Activated CD8-positive, alpha-beta T cell treated with anti-CD3 and anti-CD28 coated beads for 36 hours (primary cell): Measurements from ENCODE around the gene INTS11. TPM values are rescaled to one million over a fixed set of nuclear protein-coding genes. Genes with fewer than 3 reads are reported as not detected.

Experiments
- ATAC-seq: fragments of 200-7000 bp; cut with Tn5 transposase; one replicate; pipeline ENCODE4 v1.10.0; 2021; ENCODE audit warnings: mild to moderate bottlenecking, moderate library complexity
- CTCF ChIA-PET: fragments of 350-600 bp; sonication (Branson Sonifier 250); formaldehyde crosslinking; loops from one replicate; lab custom pipeline; 2021; ENCODE audit warnings: antibody characterized with exemption; lab: Charles Lee
- POLR2A ChIA-PET: fragments of 350-600 bp; sonication (Branson Sonifier 250); formaldehyde crosslinking; loops from one replicate; lab custom pipeline; 2021; ENCODE audit warnings: antibody characterized with exemption; lab: Charles Lee
- DNase-seq: peaks from one replicate; pipeline ENCODE4 v3.0.0-alpha.2; 2020
- H3K27ac Mint-ChIP-seq: one replicate; pipeline ENCODE4 v1.8.0; 2021; ENCODE audit warnings: mild to moderate bottlenecking, mixed read lengths
- H3K27me3 Mint-ChIP-seq: one replicate; pipeline ENCODE4 v1.8.0; 2021; ENCODE audit warnings: mixed read lengths
- H3K36me3 Mint-ChIP-seq: one replicate; pipeline ENCODE4 v1.8.0; 2021; ENCODE audit warnings: low read depth, mixed read lengths
- H3K4me1 Mint-ChIP-seq: one replicate; pipeline ENCODE4 v1.8.0; 2021; ENCODE audit warnings: low read depth, mixed read lengths
- H3K4me3 Mint-ChIP-seq: one replicate; pipeline ENCODE4 v1.8.0; 2021; ENCODE audit warnings: mild to moderate bottlenecking, moderate library complexity, mixed read lengths
- H3K9me3 Mint-ChIP-seq: one replicate; pipeline ENCODE4 v1.8.0; 2021; ENCODE audit warnings: mixed read lengths
- CTCF ChIP-seq: fragments of 200-600 bp; IDR thresholded peaks from one replicate; pipeline ENCODE4 v1.8.0; 2022; ENCODE audit warnings: antibody characterized with exemption, mild to moderate bottlenecking
- intact Hi-C: fragments of 100-400 bp; cut with micrococcal nuclease; formaldehyde crosslinking; loops from one replicate; pipeline ENCODE4 v1.10.0; 2022
- total RNA-seq, 2 experiments: library from RNA; stranded (reverse); gene quantifications; one replicate each; pipeline ENCODE4 v1.2.3, GENCODE V29; 2021

Gene INTS11
- total RNA-seq, 2 experiments from 2014 or later = 110 to 122 TPM

- Mint-ChIP-seq H3K27me3 (no peaks in the 10 kb centered on the region), H3K4me3 (no peak overlapping the region), H3K4me1 (peaks cover 2% of the 10 kb centered on the region), H3K9me3 (no peaks in the 10 kb centered on the region), H3K36me3 (no peaks in the 10 kb centered on the region), H3K27ac (no peak overlapping the region)
- intact Hi-C loops = no loop called here
- ChIA-PET CTCF (no interaction called here), POLR2A (no interaction called here)
- DNase-seq (peak; percentile 41), ATAC-seq (peak; percentile 41)
- no peak for TF ChIP-seq CTCF
These were observed 40.6 kb downstream of the INTS11 start for GRCh38 chr1:1283821-1284220.

DNA sequence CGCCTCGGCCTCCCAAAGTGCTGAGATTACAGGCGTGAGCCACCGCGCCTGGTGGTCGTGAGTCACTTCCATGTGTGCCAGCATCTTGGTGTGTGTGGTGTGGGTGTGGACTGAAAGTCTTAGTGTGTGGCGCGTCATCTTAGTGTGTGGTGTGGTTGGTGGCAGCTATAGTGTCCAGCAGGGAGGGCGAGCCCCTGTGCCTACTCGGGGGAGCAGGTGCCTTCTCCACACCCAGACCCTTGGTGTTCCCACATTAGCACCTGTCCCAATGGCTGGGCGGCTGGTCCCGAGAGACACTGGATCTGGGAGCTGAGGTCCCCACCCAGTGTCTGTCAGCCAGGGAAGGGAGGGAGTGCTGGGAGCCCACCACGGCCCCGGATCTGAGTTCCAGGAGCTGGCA, 41.5 kb downstream of the INTS11 start:
- Mint-ChIP-seq H3K4me1 (peaks cover 2% of the 10 kb centered on the region), H3K27ac (no peak overlapping the region), H3K27me3 (no peaks in the 10 kb centered on the region), H3K4me3 (no peak overlapping the region), H3K9me3 (no peaks in the 10 kb centered on the region), H3K36me3 (no peaks in the 10 kb centered on the region)
- ChIA-PET POLR2A (no interaction called here), CTCF (no interaction called here)
- intact Hi-C loops = no loop called here
- ATAC-seq = peak; percentile 45
- DNase-seq = peak; percentile 55
- TF ChIP-seq CTCF = no peak

GRCh38 chr1:1281533-1282321, 42.7 kb downstream of the INTS11 start:
- POLR2A ChIA-PET = interaction anchor here (1.4 kb wide), 1 partner anchor 24 kb away, joined by 4 read pairs; no protein-coding TSS in a partner anchor
- no peak for TF ChIP-seq CTCF
- Mint-ChIP-seq H3K4me3 (no peak overlapping the region), H3K9me3 (no peaks in the 10 kb centered on the region), H3K4me1 (peaks cover 2% of the 10 kb centered on the region), H3K27me3 (no peaks in the 10 kb centered on the region), H3K27ac (no peak overlapping the region), H3K36me3 (no peaks in the 10 kb centered on the region)
- intact Hi-C loops = no loop called here
- ATAC-seq (peak; percentile 52), DNase-seq (peak; percentile 40)
- CTCF ChIA-PET = no interaction called here

DNA sequence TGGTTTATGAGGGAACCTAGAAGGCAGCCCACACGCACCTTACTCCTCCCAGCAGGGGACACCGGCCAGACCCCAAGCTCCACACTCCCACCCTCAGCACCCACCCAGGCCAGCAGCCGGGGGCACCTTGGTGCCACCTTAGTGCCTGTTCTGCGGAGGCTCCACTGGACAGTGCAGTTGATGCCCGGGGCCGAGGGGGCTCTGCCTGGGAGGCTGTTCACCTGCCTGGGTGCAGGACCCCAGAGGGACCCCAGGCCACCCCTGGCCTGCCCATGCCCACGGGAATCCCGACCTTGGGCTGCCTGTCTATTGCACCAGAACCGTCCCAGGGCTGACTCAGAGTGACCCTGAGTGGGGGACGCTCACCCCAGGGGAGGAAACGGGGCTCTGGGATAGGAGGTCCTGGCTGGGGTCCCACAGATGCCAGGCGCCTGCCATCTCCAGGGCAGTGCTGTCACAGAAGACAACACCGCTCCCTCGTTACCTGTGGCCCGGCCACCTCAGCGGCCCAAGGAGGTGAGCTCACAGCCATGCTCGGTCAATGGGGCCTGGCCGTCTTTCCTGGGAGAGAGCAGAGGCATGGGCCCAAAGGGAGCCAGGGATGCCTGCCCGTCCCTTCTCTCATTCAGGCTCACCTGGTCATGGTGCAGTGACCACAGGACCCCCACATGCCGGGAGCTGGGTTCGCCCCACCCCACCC, 43.5 kb downstream of the INTS11 start:
- no peaks in the 10 kb centered on the region for H3K36me3 Mint-ChIP-seq
- DNase-seq = no peak
- no peak for ATAC-seq
- H3K27me3 Mint-ChIP-seq = no peaks in the 10 kb centered on the region
- ChIA-PET POLR2A (interaction anchor here (1.4 kb wide), 1 partner anchor 23 kb away, joined by 4 read pairs; no protein-coding TSS in a partner anchor), CTCF (no interaction called here)
- peaks cover 2% of the 10 kb centered on the region for H3K4me1 Mint-ChIP-seq
- H3K9me3 Mint-ChIP-seq = no peaks in the 10 kb centered on the region
- H3K4me3 Mint-ChIP-seq = no peak overlapping the region
- no peak overlapping the region for H3K27ac Mint-ChIP-seq
- intact Hi-C loops = no loop called here
- TF ChIP-seq CTCF = no peak

DNA sequence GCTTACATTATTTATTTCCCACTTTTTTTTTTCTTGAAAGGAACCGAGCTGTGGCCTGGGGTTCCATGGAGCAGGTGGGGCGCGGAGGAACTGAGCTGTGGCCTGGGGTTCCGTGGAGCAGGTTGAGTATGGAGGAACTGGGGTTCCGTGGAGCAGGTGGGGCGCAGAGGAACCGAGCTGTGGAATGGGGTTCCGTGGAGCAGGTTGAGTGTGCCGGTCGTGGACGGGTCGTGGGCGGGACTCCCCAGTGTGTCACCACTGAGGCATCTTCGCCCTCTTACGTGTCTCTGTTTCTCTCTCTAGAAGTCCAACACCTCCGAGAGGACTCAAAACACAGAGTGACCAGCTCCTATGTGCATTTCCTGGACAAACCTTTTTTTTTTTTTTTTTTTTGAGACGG, 45.4 kb downstream of the INTS11 start:
- Mint-ChIP-seq H3K36me3 (no peaks in the 10 kb centered on the region), H3K27ac (no peak overlapping the region), H3K4me1 (peaks cover 7% of the 10 kb centered on the region), H3K4me3 (no peak overlapping the region), H3K9me3 (no peaks in the 10 kb centered on the region), H3K27me3 (no peaks in the 10 kb centered on the region)
- no peak for TF ChIP-seq CTCF
- CTCF ChIA-PET = interaction anchor here (1.1 to 1.2 kb wide), 2 partner anchors 11 to 157 kb away, joined by 3 read pairs; no protein-coding TSS in a partner anchor
- ATAC-seq (no peak), DNase-seq (no peak)
- POLR2A ChIA-PET = no interaction called here
- intact Hi-C loops = no loop called here
